ENCODE measurements around the gene DEPDC1B.
"Not testable (repeated sequence)": the region's sequence is repeated elsewhere in the genome, so short reads cannot be mapped to it uniquely, and the experiment has no call there.

The DEPDC1B gene

DNA sequence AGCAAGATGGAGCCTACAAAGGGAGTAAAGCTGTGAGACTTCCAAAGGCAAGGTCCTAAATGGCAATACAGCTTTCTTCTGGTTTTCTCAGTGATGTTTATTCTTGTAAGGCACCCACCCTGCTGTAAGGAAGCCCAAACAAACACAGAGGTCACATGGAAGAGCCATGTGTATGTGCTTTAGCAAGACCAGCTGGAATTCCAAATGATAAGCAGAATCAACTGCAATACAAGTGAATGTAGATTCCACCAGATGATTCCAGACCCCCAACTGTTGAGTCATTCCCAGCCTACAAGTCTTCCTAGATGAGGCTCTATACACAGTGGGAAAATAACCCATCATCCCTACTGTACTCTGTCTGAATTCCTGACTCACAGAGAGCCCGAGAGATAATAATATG is 122.8 kb downstream of the DEPDC1B start:
- DNase-seq = no peak

- DNase-seq = no peak
Measured at GRCh38 chr5:60576425-60576824, 123.5 kb downstream of the DEPDC1B start.

DNA sequence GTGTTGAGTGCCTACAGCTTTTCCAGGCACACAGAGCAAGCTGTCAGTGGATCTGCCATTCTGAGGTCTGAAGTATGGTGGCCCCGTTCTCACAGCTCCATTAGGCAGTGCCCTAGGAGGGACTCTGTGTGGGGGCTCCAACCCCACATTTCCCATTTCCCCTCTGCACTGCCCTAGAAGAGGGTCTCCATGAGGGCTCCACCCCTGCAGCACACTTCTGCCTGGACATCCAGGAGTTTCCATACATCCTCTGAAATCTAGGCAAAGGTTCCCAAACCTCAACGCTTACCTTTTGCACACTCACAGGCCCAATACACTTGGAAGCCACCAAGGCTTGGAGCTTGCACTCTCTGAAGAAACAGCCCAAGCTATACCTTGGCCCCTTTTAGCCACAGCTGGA is 131.3 kb downstream of the DEPDC1B start:
- no peak for DNase-seq

- DNase-seq = no peak
Measured at GRCh38 chr5:60563696-60564324, 136.2 kb downstream of the DEPDC1B start.

DNA sequence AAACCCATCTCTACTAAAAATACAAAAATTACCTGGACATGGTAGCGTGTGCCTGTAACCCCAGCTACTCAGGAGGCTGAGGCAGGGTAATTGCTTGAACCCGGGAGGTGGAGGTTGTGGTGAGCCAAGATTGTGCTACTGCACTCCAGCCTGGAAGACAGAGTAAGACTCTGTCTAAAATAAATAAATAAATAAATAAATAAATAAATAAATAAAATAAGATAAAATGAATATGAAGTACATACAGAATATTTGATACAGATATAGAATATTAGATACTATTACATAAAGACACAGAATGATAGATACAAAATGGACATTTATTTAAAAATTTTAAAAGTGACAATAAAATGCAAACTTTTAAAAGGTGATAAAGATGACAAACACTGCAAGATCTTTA is 146.7 kb downstream of the DEPDC1B start:
- not testable (repeated sequence) for DNase-seq

- DNase-seq = no peak
Measured at GRCh38 chr5:60551829-60552228, 148.1 kb downstream of the DEPDC1B start.

- no peak for DNase-seq
Measured at GRCh38 chr5:60551250-60551649, 148.7 kb downstream of the DEPDC1B start.

DNA sequence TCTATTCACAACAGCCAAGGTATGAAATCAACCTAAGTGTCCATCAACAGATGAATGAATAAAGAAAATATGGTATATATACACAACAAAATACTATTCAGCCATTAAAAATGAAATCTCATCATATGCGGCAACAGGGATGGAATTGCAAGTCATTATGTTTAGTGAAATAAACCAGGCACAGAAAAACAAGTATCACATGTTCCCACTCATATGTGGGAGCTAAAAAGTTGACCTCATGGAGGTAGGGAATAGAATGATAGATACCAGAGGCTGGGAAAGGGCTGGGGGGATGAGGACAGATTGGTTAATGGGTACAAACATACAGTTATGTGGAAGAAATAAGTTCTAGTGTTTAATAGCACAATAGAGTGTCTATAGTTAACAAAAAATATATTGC is 149.7 kb downstream of the DEPDC1B start:
- DNase-seq = no peak

DNA sequence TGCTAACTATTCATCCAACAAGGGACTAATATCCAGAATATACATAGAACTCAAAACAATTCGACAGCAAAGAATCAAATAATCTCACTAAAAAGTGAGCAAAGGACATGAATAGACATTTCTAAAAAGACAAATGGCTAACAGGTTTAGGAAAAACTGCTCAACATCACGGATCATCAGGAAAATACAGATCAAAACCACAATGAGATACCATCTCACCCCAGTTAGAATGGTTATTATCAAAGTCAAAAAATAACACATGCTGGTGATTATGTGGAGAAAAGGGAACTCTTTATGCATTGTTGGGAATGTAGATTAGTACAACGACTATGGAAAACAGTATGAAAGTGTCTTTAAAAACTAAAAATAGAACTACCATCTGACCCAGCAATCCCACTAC is 150.1 kb downstream of the DEPDC1B start:
- no peak for DNase-seq
